ENCODE measurements around the gene TMEM158. TPM values are rescaled to one million over a fixed set of nuclear protein-coding genes. Genes with fewer than 3 reads are reported as not detected.

The TMEM158 gene
- polyA plus RNA-seq, 1 donor (not counting 4 experiments of a cell fraction or from before 2014, with no cell fraction given) = 2.0 TPM

DNA sequence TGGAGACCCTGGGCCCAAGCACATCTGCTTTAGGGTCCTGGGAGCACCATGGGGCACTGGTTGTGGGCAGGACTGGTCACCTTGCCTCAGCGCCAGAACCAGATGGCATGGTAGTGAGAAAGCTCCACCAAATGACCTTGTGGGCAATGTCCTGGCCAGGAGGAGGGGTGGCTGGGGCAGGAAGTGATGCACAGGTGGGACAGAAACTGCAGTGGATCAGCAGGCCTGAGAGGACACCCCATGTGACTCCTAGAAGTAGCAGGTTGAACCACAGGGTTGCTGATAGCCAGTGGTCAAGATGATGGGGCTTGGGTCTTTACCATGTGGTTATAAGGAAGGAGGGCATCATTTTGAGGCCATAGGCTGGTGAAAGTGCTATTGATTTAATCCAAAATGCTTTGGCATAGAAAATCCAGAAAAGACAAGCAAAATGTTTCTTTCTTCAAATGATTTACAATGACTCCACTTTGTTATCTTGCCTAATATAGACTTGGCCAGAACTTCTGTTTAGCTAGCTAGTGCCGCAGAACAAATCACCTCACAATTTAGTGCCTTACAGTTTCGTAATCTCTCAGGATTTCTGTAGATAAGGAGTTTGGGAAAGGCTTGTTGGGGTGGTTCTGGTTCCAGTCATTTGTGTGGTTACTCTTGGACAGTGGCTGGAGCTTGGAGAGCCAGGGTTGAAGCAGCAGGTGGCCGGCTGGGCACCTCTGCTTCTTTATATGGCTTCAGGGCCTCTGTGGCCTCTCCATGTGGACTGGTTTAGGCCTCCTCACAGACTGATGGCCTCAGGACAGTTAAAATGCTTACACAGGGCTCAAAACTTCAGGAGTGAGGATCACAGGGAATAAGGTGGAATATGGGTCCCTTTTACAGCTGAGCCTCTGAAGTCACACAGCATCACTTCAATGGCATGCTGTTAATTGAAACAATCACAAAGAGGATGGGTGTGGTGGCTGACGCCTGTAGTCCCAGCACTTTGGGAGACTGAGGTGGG lies 27.5 kb downstream of the TMEM158 start:
- H3K4me2 ChIP-seq (ENCODE audit: control insufficient read depth, extremely low read depth, insufficient read depth, low read depth, low read length) = no peak overlapping the region
- no peak overlapping the region for H3K4me3 ChIP-seq (ENCODE audit: control insufficient read depth in 2 of 3, extremely low read depth in 1 of 3, insufficient read depth in 2 of 3, low read depth in 1 of 3, low read length in 3 of 3)
- H3K4me1 ChIP-seq (ENCODE audit: control insufficient read depth, extremely low read depth, insufficient read depth, low read length) = peaks cover 26% of the 10 kb centered on the region
- no peaks in the 10 kb centered on the region for H3K9me1 ChIP-seq (ENCODE audit: control insufficient read depth, extremely low read depth, insufficient read depth, low read length)
- no peak overlapping the region for H2AFZ ChIP-seq (ENCODE audit: control insufficient read depth, low read length)
- dilution Hi-C loops (cut with MboI; ENCODE audit: extremely low pct_ligation_motif_present, low sequenced_read_pairs) = no loop called here
- H3K9ac ChIP-seq (ENCODE audit: control insufficient read depth, extremely low read depth, insufficient read depth, low read length) = peak overlapping the region; percentile 49
- H3K9me3 ChIP-seq (ENCODE audit: control insufficient read depth, low read depth, low read length) = no peaks in the 10 kb centered on the region
- no peak for TF ChIP-seq EZH2 (IDR thresholded peaks at IDR 0.05; ENCODE audit: low read length)
- TF ChIP-seq, protein P1, sequence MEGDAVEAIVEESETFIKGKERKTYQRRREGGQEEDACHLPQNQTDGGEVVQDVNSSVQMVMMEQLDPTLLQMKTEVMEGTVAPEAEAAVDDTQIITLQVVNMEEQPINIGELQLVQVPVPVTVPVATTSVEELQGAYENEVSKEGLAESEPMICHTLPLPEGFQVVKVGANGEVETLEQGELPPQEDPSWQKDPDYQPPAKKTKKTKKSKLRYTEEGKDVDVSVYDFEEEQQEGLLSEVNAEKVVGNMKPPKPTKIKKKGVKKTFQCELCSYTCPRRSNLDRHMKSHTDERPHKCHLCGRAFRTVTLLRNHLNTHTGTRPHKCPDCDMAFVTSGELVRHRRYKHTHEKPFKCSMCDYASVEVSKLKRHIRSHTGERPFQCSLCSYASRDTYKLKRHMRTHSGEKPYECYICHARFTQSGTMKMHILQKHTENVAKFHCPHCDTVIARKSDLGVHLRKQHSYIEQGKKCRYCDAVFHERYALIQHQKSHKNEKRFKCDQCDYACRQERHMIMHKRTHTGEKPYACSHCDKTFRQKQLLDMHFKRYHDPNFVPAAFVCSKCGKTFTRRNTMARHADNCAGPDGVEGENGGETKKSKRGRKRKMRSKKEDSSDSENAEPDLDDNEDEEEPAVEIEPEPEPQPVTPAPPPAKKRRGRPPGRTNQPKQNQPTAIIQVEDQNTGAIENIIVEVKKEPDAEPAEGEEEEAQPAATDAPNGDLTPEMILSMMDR (optimal IDR thresholded peaks at IDR 0.05 in 1 of 3, IDR thresholded peaks at IDR 0.05 in 1 of 3, conservative IDR thresholded peaks at IDR 0.05 in 1 of 3; ENCODE audit: extremely low read depth in 1 of 3, insufficient read depth in 2 of 3, low read length in 3 of 3) = no peak
- DNase-seq (ENCODE audit: low read depth, low spot score) = no peak
- no peaks in the 10 kb centered on the region for H3K36me3 ChIP-seq (ENCODE audit: control insufficient read depth in 2 of 2, extremely low read depth in 1 of 2, insufficient read depth in 2 of 2, low read length in 2 of 2)
- FAIRE-seq = peak; percentile 17
- H3K79me2 ChIP-seq (ENCODE audit: control insufficient read depth, insufficient read depth, low read length) = no peaks in the 10 kb centered on the region
- H3K27me3 ChIP-seq (ENCODE audit: control insufficient read depth, extremely low read depth, insufficient read depth, low read length) = no peaks in the 10 kb centered on the region
- no peaks in the 10 kb centered on the region for H4K20me1 ChIP-seq (ENCODE audit: control insufficient read depth, extremely low read depth, insufficient read depth, low read length)
- H3K27ac ChIP-seq (ENCODE audit: control insufficient read depth, insufficient read depth, low read length) = peak overlapping the region; percentile 91

DNA sequence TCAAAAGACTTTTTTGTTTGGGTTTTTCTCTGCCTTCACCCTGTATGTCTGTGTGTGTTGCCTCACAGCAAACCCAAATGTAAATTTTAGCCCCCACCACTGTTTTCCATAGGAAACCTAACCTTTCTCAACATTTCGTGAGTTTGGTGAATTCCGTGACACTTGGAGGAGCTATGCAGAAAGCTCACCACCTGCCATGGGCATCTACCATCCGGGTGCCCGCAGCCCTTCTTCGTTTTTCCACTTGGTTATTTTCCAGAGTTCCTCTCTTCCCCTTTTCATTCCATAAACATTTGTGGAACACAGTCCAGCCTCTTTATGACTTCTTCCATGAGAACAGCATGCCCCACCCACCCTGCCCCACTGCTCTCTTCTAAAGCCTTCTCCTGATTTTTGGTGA lies 31.3 kb downstream of the TMEM158 start:
- Histone ChIP-seq H3K4me2 (ENCODE audit: control insufficient read depth, extremely low read depth, insufficient read depth, low read depth, low read length) (no peak overlapping the region), H3K9me1 (ENCODE audit: control insufficient read depth, extremely low read depth, insufficient read depth, low read length) (no peaks in the 10 kb centered on the region), H3K27ac (ENCODE audit: control insufficient read depth, insufficient read depth, low read length) (no peak overlapping the region), H3K4me1 (ENCODE audit: control insufficient read depth, extremely low read depth, insufficient read depth, low read length) (peaks cover 13% of the 10 kb centered on the region), H3K9ac (ENCODE audit: control insufficient read depth, extremely low read depth, insufficient read depth, low read length) (no peak overlapping the region), H3K9me3 (ENCODE audit: control insufficient read depth, low read depth, low read length) (no peaks in the 10 kb centered on the region), H2AFZ (ENCODE audit: control insufficient read depth, low read length) (no peak overlapping the region), H3K79me2 (ENCODE audit: control insufficient read depth, insufficient read depth, low read length) (no peaks in the 10 kb centered on the region), H3K36me3 (ENCODE audit: control insufficient read depth in 2 of 2, extremely low read depth in 1 of 2, insufficient read depth in 2 of 2, low read length in 2 of 2) (no peaks in the 10 kb centered on the region), H3K27me3 (ENCODE audit: control insufficient read depth, extremely low read depth, insufficient read depth, low read length) (no peaks in the 10 kb centered on the region), H3K4me3 (ENCODE audit: control insufficient read depth in 2 of 3, extremely low read depth in 1 of 3, insufficient read depth in 2 of 3, low read depth in 1 of 3, low read length in 3 of 3) (no peak overlapping the region), H4K20me1 (ENCODE audit: control insufficient read depth, extremely low read depth, insufficient read depth, low read length) (no peaks in the 10 kb centered on the region)
- TF ChIP-seq, protein P1 (optimal IDR thresholded peaks at IDR 0.05 in 1 of 3, IDR thresholded peaks at IDR 0.05 in 1 of 3, conservative IDR thresholded peaks at IDR 0.05 in 1 of 3; ENCODE audit: extremely low read depth in 1 of 3, insufficient read depth in 2 of 3, low read length in 3 of 3) = no peak
- FAIRE-seq = no peak
- dilution Hi-C loops (cut with MboI; ENCODE audit: extremely low pct_ligation_motif_present, low sequenced_read_pairs) = no loop called here
- DNase-seq (ENCODE audit: low read depth, low spot score) = no peak
